WI38 (cell line): ENCODE results near the gene PCDH8.

ENCODE experiments used
- H3K4me3 ChIP-seq: 2 replicates; pipeline ENCODE4 v1.5.1; 2011; ENCODE audit warnings: low read depth, mild to moderate bottlenecking, control low read depth, low read length
- CTCF ChIP-seq: IDR thresholded peaks from 2 replicates; pipeline ENCODE4 v1.5.1; 2012; ENCODE audit warnings: low read depth, mild to moderate bottlenecking, control low read depth, low read length

Gene PCDH8

GRCh38 chr13:52885141-52885540 is 36.7 kb upstream of the PCDH8 start:
- H3K4me3 ChIP-seq = no peak overlapping the region
- no peak for TF ChIP-seq CTCF

- TF ChIP-seq CTCF = no peak
- H3K4me3 ChIP-seq = no peak overlapping the region
Observed at GRCh38 chr13:52884429-52885010, 36.1 kb upstream of the PCDH8 start.

GRCh38 chr13:52882785-52883184 is 34.3 kb upstream of the PCDH8 start:
- no peak for TF ChIP-seq CTCF

GRCh38 chr13:52879950-52880741 is 31.7 kb upstream of the PCDH8 start:
- no peak for TF ChIP-seq CTCF
- H3K4me3 ChIP-seq = no peak overlapping the region

More at GRCh38 chr13:52882785-52883184, 34.3 kb upstream of the PCDH8 start:
- no peak overlapping the region for H3K4me3 ChIP-seq

GRCh38 chr13:52878831-52879230 is 30.4 kb upstream of the PCDH8 start:
- TF ChIP-seq CTCF = no peak
- H3K4me3 ChIP-seq = no peak overlapping the region

- H3K4me3 ChIP-seq = no peak overlapping the region
- no peak for TF ChIP-seq CTCF
Observed at GRCh38 chr13:52870143-52870542, 21.7 kb upstream of the PCDH8 start.

- TF ChIP-seq CTCF = no peak
- H3K4me3 ChIP-seq = no peak overlapping the region
Observed at GRCh38 chr13:52869621-52870020, 21.2 kb upstream of the PCDH8 start.
